Activated naive CD4-positive, alpha-beta T cell treated with anti-CD3 and anti-CD28 coated beads, Interleukin-2, amount 50 U/mL, for 24 hours (primary cell): ENCODE data around the gene COPZ1.

ENCODE experiments used
- H3K27ac Mint-ChIP-seq: one replicate; pipeline ENCODE4 v1.8.0; 2021; ENCODE audit warnings: mild to moderate bottlenecking, mixed read lengths
- H3K27me3 Mint-ChIP-seq: one replicate; pipeline ENCODE4 v1.8.0; 2021; ENCODE audit warnings: mixed read lengths
- H3K36me3 Mint-ChIP-seq: one replicate; pipeline ENCODE4 v1.8.0; 2021; ENCODE audit warnings: mixed read lengths
- H3K4me1 Mint-ChIP-seq: one replicate; pipeline ENCODE4 v1.8.0; 2021; ENCODE audit warnings: mixed read lengths
- H3K4me3 Mint-ChIP-seq: one replicate; pipeline ENCODE4 v1.8.0; 2021; ENCODE audit warnings: mild to moderate bottlenecking, mixed read lengths
- H3K9me3 Mint-ChIP-seq: one replicate; pipeline ENCODE4 v1.8.0; 2021; ENCODE audit warnings: mixed read lengths

The COPZ1 gene

DNA sequence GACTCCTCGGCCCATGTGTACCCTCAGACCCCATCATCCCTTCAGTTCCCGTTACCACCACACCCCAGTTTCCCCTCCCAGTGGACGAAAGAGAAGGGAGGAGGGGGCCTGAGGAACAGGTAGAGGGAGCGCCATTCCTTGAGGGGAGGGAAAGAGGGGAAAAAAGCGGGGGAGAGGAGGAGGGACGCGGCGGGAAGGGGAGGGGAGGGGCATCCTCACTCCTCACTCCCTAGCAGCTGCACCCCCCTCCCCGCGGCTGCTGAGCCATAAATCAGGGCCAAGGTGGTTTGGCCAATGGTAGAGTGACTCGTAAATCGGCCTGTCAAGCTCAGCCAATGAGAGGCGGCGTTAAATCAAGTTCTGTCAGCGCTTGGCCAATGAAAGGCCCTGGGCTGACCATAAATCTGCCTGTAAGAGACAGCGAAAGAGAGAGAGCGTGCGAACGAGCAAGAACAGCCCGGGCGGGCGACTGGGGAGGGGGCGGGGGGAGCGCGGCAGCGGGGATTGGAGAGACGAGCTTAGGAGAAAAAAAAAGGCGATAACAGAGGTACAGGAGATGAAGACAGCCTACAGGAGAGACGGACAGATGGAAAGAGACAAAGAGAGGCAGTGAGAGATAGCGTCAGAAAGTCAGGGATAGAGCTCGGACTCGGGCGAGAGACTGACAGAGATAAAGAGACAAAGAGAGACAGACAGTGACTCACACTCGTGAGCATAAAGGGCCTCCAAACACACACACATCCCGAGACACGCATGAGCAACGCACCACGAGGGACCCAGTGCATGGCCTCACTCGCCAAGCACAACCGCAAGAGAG, 34.2 kb downstream of the COPZ1 start:
- no peaks in the 10 kb centered on the region for H3K36me3 Mint-ChIP-seq
- H3K4me1 Mint-ChIP-seq, result peaks cover 11% of the 10 kb centered on the region
- H3K4me3 Mint-ChIP-seq, result no peak overlapping the region
- no peak overlapping the region for H3K27ac Mint-ChIP-seq
- no peaks in the 10 kb centered on the region for H3K27me3 Mint-ChIP-seq
- no peaks in the 10 kb centered on the region for H3K9me3 Mint-ChIP-seq

DNA sequence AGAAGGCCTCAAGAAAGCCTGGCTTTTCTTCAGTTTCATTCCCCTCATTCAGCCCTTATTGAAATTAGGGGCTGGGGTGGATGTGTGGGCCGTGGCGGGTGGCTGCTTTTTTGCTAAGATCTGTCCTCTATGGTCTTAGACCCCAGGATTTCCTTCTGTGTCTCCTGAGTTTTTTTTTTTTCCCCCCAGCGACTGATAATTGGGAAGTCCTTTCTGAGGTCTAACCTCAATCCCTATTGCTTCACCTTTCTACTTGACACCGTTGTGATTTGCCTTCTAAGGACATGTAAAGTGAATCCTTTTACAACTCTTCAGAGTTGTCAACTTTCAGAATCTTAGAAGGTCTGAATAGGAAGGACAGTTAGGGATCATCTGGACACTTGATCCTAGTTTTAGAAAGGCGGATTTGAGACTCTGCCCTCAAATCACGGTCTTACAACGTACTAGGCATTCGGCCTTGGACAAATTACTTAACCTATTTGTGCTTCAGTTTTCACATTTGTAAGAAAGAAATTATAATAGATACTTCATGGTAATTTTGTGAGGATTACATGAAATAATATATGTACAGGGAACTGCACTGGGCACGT, 34.9 kb downstream of the COPZ1 start:
- Mint-ChIP-seq H3K9me3 (no peaks in the 10 kb centered on the region), H3K36me3 (no peaks in the 10 kb centered on the region), H3K27ac (no peak overlapping the region), H3K27me3 (no peaks in the 10 kb centered on the region), H3K4me1 (peaks cover 18% of the 10 kb centered on the region), H3K4me3 (no peak overlapping the region)

DNA sequence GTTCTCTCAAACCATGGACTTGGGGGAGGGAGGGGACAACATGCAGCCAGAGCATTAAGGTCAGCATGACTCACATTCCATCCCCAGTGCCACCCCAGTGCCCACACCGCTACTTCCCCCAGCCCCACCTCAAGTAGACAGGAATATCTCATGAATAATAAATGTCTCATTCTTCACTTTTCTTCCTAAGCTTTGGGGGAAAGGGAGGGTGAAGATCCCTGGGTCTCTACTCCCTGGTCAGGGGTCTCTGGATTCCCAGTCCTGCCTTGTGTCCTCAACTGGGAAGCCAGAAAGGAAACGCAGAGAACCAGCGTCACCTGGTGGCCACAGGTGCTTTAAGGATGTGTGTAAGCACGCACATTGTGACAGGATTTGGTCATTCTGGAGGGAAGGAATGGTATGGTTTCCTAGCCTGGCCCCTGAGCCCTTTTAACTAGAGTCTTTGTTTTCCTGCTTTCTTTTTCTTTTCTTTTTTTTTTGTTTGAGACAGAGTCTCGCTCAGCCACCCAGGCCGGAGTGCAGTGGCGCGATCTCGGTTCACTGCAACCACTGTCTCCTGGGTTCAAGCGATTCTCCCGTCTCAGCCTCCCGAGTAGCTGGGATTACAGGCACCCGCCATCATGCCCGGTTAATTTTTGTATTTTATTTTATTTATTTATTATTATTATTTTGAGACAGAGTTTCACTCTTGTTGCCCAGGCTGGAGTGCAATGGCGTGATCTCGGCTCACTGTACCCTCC, 36.0 kb downstream of the COPZ1 start:
- H3K4me3 Mint-ChIP-seq, result peak overlapping the region; percentile 31
- H3K36me3 Mint-ChIP-seq, result no peaks in the 10 kb centered on the region
- H3K27ac Mint-ChIP-seq, result peak overlapping the region; percentile 60
- H3K4me1 Mint-ChIP-seq, result peaks cover 20% of the 10 kb centered on the region
- H3K27me3 Mint-ChIP-seq, result no peaks in the 10 kb centered on the region
- H3K9me3 Mint-ChIP-seq, result no peaks in the 10 kb centered on the region

DNA sequence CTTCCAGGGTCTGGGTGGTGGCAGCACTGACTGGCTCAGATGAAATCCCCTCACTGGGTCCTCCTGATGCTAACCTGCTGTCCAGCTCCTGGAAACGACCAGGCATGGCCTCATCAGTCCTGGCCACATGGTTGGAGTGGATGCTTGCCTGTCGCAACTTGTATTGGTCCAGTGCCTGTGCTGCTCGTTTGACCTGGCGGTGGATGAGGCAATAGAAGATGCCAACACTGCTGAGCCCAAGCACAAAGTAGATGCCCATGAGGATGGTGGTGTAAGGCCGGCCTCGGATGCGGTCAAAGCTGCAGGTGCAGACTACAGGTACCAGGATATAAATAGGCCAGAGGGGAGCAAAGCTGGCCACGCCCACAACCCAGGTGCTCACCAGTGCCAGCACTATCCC, 38.1 kb downstream of the COPZ1 start:
- Mint-ChIP-seq H3K9me3 (no peaks in the 10 kb centered on the region), H3K27ac (no peak overlapping the region), H3K36me3 (no peaks in the 10 kb centered on the region), H3K4me3 (no peak overlapping the region), H3K4me1 (peaks cover 23% of the 10 kb centered on the region), H3K27me3 (no peaks in the 10 kb centered on the region)

DNA sequence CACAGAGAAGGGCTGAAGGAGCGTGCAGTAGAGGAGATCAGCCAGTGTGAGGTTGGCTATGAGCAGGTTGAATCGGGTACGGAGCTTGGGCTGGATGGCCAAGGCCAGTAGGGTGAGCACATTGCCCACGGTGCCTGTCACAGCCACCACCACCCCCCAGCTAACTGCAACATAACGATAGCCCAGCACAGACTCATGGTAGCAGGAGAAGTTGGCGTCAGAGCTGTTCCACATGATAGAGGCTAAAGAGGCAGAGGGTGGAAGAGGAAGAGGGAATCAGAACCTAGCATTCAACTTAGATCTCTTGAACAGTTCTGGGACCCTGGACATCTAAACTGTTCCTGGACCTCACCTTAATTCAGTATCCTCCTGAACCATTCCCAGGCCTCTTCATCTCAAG, 38.7 kb downstream of the COPZ1 start:
- Mint-ChIP-seq H3K36me3 (no peaks in the 10 kb centered on the region), H3K9me3 (no peaks in the 10 kb centered on the region), H3K27me3 (no peaks in the 10 kb centered on the region), H3K4me1 (peaks cover 29% of the 10 kb centered on the region), H3K27ac (no peak overlapping the region), H3K4me3 (no peak overlapping the region)

DNA sequence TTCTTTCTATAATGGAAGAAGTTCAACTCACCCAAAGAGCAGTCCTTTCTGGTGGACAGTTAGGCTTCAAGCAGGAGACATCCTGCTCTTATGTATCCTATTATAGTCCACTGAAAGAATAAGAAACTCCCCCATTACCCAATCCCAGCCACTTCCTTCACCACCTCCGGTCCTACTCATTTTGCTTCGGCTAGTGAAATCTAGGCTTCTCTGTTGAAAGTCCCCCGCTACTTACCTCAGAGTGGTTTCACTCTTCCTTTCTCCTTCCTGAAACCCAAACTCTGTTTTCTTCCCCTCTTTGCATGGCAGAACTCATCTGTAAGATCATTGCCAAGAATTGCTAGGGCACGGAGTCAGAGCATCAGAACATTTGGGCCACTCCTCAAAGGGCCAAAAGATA, 39.5 kb downstream of the COPZ1 start, which contains the start of gene GPR84:
Gene GPR84, minus strand, starts transcription at position 74 of the 400 bp plus-strand sequence. CDS start 635 bp downstream, outside the sequence.
- H3K4me3 Mint-ChIP-seq, result no peak within 1 kb of the TSS
- peak within 1 kb of the TSS; percentile 71 for H3K27ac Mint-ChIP-seq
- no peaks in the 10 kb centered on the region for H3K27me3 Mint-ChIP-seq
- H3K4me1 Mint-ChIP-seq, result peaks cover 36% of the 10 kb centered on the region
- no peaks in the 10 kb centered on the region for H3K36me3 Mint-ChIP-seq
- no peaks in the 10 kb centered on the region for H3K9me3 Mint-ChIP-seq

DNA sequence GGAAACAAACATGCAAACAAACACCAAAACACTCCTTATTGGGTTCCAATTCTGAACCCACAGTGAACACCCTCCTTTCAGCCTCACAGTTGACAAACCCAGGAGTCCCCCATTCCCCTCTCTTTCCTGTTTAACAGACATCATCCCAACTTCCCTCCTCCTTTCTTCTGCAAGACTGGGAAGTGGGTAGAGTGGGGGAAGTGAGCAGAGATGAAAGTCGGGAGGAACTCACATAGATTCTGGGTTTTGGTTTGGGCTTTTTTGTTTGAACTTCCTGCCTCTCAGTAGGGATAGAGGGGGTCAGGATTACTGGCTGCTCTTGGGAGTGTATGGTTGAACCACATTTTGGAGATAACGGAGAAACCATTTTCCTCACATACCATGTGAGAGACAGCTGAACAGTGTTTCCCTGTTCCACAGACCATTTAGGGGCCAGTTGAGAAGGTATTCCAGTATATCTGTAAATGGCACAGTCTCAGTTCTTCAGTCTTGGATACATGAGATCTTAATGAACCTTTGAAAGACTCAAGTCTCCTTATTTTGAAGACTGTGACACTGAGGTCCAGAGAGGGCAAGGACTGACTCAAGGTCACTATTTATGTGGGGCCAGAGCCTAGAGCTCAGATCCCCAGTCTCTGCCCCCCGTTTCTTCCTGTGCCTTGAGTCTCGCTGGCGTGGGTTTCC, 43.2 kb downstream of the COPZ1 start:
- no peaks in the 10 kb centered on the region for H3K9me3 Mint-ChIP-seq
- no peak overlapping the region for H3K27ac Mint-ChIP-seq
- H3K4me3 Mint-ChIP-seq, result peak overlapping the region; percentile 57
- no peaks in the 10 kb centered on the region for H3K27me3 Mint-ChIP-seq
- peaks cover 43% of the 10 kb centered on the region for H3K4me1 Mint-ChIP-seq
- no peaks in the 10 kb centered on the region for H3K36me3 Mint-ChIP-seq

DNA sequence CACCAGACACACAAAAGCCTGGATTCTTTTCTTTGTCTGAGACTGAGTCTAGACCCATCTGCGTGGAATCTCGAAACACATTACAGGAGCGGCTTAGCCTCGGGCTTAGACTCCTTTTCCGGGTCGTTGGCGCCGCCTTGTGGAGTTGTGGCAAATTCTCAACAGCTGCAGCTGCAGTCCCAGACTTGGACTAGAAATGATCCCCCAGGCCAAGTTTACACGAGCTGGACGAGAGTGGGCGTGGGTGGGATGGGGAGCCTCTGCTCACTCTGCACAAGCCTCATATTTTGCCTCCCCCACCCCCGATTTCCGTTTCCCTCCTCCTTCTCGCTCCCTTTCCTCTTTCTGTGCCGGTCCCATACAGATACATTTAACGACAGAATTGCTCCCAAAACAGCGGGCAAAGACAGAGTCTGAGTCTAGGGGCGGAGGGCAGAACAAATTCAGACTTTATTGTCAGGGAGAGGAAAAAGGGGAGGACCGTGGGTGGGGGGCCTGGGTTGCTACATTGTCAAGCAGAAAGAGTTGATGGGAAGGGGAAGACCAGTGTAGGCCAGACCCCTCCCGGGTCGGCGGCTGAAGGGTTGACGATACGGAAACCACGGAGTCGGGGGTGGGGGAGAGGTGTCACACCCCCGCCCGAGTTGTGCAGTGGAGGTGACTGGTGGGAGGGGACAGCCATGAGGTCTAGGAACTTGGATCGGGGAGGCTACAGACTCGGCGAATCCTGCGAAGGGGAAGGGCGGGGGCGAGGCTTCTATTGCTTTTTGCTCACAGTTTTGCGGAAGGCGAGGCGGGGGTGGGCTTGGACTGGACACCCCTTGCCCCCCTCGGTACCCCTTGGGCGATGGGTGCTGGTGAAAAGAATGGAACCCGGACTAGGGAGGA, 44.0 kb downstream of the COPZ1 start:
- peaks cover 47% of the 10 kb centered on the region for H3K4me1 Mint-ChIP-seq
- no peaks in the 10 kb centered on the region for H3K36me3 Mint-ChIP-seq
- H3K27me3 Mint-ChIP-seq, result no peaks in the 10 kb centered on the region
- H3K4me3 Mint-ChIP-seq, result peak overlapping the region; percentile 57
- no peaks in the 10 kb centered on the region for H3K9me3 Mint-ChIP-seq
- H3K27ac Mint-ChIP-seq, result no peak overlapping the region

DNA sequence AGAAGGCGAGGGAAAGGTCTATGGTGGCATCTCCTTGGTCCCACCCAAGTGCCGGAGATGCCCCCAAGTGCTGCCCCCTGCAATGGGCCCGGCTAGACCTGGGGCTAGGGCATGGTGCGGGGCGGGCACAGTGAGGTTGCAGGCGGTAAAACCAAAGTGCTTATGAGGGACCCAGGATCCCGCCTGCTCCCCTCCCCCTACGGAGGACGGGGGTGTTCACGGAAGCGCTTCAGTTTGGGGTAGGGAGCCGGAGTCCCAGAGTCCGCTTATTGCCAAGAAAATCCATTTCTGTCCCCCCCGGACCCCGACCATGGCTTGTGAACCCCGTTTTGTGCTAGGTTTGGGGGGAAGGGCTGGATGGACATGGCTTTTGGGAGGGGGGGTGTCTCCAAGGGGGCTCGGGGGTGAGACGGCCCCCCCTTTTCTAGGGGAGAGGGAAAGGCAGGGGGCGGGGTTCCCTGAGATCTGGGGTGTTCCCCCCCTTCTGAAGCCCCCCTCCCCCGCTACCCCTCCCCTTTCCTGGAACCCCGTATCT, 44.7 kb downstream of the COPZ1 start:
- peak overlapping the region; percentile 57 for H3K4me3 Mint-ChIP-seq
- H3K4me1 Mint-ChIP-seq, result peaks cover 40% of the 10 kb centered on the region
- no peaks in the 10 kb centered on the region for H3K36me3 Mint-ChIP-seq
- H3K9me3 Mint-ChIP-seq, result no peaks in the 10 kb centered on the region
- H3K27ac Mint-ChIP-seq, result no peak overlapping the region
- no peaks in the 10 kb centered on the region for H3K27me3 Mint-ChIP-seq

DNA sequence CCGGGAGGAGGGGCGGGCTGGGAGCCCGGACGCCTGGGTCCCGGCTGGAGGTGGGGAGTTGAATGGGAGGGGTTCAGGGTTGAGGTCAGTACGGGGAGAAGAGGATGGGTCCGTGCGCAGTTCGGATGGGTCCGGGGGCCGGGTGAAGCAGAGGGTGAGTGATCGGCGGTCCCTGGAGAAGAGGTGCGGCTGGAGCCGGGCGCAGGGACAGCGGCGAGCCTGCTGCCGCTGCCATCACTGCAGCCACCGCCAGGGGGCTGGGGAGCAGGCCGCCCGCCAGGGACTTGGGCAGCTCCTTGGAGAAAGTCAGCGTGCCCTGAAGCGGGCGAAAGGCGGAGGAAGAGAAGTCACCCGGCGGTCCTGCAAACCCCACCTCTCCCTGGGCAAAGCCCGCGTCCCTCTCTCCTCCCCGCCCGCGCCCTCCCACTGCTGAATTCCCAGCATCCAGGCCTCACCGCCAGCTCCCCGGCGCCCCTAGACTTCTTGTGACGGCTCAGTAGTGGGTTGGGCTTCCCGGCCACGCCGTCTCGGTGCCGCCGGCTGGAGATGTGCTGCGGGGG, 45.3 kb downstream of the COPZ1 start:
- no peak overlapping the region for H3K4me3 Mint-ChIP-seq
- H3K27me3 Mint-ChIP-seq, result no peaks in the 10 kb centered on the region
- H3K27ac Mint-ChIP-seq, result no peak overlapping the region

DNA sequence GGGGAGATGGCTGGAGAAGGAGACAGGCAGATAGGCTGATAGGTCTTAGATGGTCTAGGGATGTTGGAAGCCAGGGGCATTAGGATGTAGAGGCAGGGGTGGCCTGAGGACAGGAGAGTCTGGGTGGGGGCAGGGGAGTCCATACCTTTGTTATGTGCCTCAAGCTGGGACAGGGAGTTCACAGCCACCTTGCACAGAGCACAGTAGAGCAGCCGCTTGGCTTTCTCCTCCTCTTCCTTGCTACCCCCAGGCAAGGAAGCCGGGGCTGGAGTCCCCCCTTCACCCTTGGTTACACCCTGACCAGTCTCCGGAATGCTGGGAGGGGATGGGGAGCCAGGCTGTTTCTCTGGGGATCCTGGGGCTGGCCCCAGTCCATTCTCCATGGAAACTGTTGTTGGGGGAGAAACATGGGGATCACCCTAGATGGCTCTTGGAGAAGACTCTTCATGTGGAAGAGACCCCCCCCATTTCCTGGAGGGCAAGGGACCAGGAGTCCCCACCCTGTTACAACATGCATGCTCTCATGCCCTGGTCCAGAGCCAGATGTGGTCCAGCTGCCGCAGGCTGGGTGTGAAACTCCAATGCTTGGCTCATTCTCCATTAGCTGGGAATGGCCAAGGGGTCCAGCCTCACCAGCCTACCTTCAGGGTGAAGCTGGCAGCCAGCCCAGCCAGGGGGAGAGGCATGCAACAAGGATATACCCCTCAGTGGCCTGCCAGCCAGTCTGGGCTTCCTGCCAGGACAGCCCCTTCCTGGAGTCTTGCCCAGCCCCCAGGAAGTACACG, 46.6 kb downstream of the COPZ1 start:
- Mint-ChIP-seq H3K4me1 (peaks cover 36% of the 10 kb centered on the region), H3K27me3 (no peaks in the 10 kb centered on the region), H3K36me3 (no peaks in the 10 kb centered on the region), H3K27ac (peak overlapping the region; percentile 12), H3K4me3 (no peak overlapping the region), H3K9me3 (no peaks in the 10 kb centered on the region)

More for the DNA sequence above, 45.3 kb downstream of the COPZ1 start:
- Mint-ChIP-seq H3K36me3 (no peaks in the 10 kb centered on the region), H3K4me1 (peaks cover 36% of the 10 kb centered on the region), H3K9me3 (no peaks in the 10 kb centered on the region)

DNA sequence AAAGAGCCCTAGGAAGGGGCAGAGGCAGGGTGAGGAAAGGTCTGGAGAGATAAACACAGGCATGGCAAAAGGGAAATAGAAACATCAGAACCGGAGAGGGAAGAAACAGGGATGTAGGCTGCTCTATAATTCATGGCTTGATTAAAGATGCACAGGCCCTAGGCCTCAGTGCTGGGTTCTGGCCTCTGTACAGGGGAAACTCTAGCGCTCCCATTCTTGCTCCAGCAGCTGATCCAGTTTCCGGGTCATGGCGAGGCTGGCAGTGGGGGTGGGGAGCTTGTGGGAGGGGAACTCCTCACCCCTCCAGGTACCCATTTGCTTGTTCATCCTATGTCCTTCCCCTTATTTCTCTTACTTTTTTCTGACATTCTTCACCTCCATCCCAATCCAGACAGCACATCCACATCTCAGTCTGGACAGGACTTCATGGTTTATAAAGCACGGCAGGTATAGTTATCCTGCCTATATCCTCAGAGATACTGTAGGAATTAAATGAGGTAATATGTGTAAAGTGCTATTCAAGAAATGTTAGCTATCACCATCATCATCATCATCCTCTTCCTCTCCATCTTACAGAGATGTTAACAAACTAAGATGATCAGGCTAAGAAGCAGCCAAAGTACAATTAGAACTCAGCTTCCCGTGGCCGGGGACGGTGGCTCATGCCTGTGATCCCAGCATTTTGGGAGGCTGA, 47.3 kb downstream of the COPZ1 start:
- no peak overlapping the region for H3K4me3 Mint-ChIP-seq
- H3K9me3 Mint-ChIP-seq, result no peaks in the 10 kb centered on the region
- H3K27me3 Mint-ChIP-seq, result no peaks in the 10 kb centered on the region
- no peaks in the 10 kb centered on the region for H3K36me3 Mint-ChIP-seq
- peaks cover 36% of the 10 kb centered on the region for H3K4me1 Mint-ChIP-seq
- H3K27ac Mint-ChIP-seq, result peak overlapping the region; percentile 12
